ENCODE data around the gene ISG20. TPM values are rescaled to one million over a fixed set of nuclear protein-coding genes. Genes with fewer than 3 reads are reported as not detected.

Gene ISG20
- total and polyA plus RNA-seq, 8 donors: 3.0 to 14.2 (median 7.2) TPM

DNA sequence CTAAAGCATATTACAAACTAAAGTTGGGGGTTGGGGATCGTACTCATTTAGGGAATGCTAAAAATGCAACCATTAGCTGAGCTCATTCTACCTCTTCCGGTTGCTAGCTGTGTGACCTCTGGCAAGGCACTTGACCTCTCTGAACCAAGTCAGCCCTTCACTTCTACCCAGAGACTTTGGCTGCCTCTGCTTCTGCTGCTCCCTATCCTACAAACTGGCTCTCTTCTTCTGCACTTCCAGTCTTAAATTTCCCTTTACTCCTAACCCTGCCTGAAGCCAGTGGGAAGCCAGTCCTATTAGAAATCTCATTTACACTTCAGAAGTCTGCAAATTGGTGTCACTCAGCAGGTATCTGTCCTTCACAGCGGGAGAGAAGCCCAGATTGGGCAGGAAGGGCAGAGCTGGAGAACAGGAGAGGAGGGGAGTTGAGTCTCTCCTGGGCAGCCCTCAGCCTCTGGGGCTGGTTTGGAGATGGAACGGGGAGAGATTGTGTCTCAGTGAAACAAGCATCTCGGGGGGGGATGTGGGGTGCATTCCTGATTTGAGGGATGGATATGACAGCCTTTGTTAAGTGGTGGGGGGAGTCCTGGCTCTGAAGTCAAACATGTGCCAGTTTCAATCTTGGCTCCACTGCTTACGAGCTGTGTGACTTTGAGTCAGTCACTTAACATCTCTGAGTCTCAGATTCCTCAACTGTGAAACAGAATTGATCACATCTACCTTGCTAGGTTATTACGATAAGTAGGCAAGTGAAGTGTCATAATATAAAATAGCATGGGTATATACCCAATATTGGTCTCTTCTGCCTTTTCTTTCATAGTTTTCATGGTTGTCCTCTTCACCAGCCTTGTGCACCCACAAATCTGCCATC, 25.5 kb upstream of the ISG20 start:
- Histone ChIP-seq H3K27me3 (no peaks in the 10 kb centered on the region), H3K4me3 (no peak overlapping the region), H3K4me1 (peaks cover 7 to 17% (median 14%) of the 10 kb centered on the region in 3 donors), H3K27ac (no peak overlapping the region), H3K9me3 (no peaks in the 10 kb centered on the region), H3K36me3 (no peaks in the 10 kb centered on the region)
- ATAC-seq (no peak), FAIRE-seq (no peak), DNase-seq (no peak)
- TF ChIP-seq CTCF (IDR thresholded peaks at IDR 0.05): no peak
- WGBS, 2 donors: 59 to 71% methylated on average over 7 of the region's 7 CpGs
- intact Hi-C loops (cut with DNase I): no loop called here

- Histone ChIP-seq H3K27ac (peak overlapping the region; percentile 34 to 67 (median 56)), H3K4me1 (peaks cover 7 to 17% (median 14%) of the 10 kb centered on the region in 3 donors), H3K36me3 (no peaks in the 10 kb centered on the region), H3K4me3 (no peak overlapping the region), H3K9me3 (no peaks in the 10 kb centered on the region), H3K27me3 (no peaks in the 10 kb centered on the region)
- TF ChIP-seq CTCF (IDR thresholded peaks at IDR 0.05): no peak
- intact Hi-C loops (cut with DNase I): no loop called here
- DNase-seq: peak in 5 of 6 donors; percentile 73 to 86 (median 78)
- FAIRE-seq: no peak
- 28 to 31% methylated on average over 11 of the region's 11 CpGs for WGBS, 2 donors
- peak; percentile 90 to 93 (median 91) for ATAC-seq
Measured at GRCh38 chr15:88615303-88616107, 23.3 kb upstream of the ISG20 start.

GRCh38 chr15:88616240-88616639, 22.6 kb upstream of the ISG20 start:
- Histone ChIP-seq H3K9me3 (no peaks in the 10 kb centered on the region), H3K27ac (peak overlapping the region in 2 of 4 donors; percentile 66 to 67), H3K4me3 (no peak overlapping the region), H3K36me3 (no peaks in the 10 kb centered on the region), H3K27me3 (no peaks in the 10 kb centered on the region), H3K4me1 (peaks cover 7 to 17% (median 14%) of the 10 kb centered on the region in 3 donors)
- 87 to 88% methylated on average over 4 of the region's 4 CpGs for WGBS, 2 donors
- FAIRE-seq: no peak
- ATAC-seq: no peak
- no peak for TF ChIP-seq CTCF (IDR thresholded peaks at IDR 0.05)
- intact Hi-C loops (cut with DNase I): no loop called here
- no peak for DNase-seq

DNA sequence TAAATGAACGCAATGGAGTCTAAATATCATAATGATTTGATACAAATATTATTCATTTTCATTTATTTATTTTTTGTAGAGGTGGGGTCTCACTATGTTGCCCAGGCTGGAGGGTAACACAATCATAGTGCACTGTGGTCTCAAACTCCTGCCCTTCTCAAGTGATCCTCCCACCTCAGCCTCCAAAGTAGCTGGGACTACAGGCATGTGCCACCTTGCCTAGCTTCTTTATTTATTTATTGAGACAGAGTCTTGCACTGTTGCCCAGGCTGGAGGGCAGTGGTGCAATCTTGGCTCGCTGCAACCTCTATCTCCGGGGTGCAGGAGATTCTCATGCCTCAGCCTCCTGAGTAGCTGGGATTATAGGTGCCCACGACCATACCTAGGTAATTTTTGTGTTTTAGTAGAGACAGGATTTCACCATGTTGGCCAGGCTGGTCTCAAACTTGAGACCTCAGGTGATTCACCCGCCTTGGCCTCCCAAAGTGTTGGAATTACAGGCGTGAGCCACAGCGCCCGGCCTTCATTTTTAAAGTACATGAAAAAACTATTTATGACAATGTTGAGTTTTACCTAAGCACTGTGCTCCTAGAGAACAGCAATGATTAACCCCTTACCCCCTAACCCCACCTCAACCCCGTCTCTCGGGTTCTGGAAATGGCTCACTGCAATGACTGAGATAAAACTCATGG, 21.6 kb upstream of the ISG20 start:
- ATAC-seq (no peak), DNase-seq (no peak), FAIRE-seq (no peak)
- Histone ChIP-seq H3K4me3 (no peak overlapping the region), H3K27ac (no peak overlapping the region), H3K9me3 (no peaks in the 10 kb centered on the region), H3K27me3 (no peaks in the 10 kb centered on the region), H3K36me3 (no peaks in the 10 kb centered on the region), H3K4me1 (peaks cover 7 to 17% (median 14%) of the 10 kb centered on the region in 3 donors)
- intact Hi-C loops (cut with DNase I): no loop called here
- WGBS, 2 donors: 93 to 94% methylated on average over 10 of the region's 10 CpGs
- no peak for TF ChIP-seq CTCF (IDR thresholded peaks at IDR 0.05)
